Measurements from ENCODE around the gene PRR3. TPM values are rescaled to one million over a fixed set of nuclear protein-coding genes. Genes with fewer than 3 reads are reported as not detected.
"Not testable (repeated sequence)": the region's sequence is repeated elsewhere in the genome, so short reads cannot be mapped to it uniquely, and the experiment has no call there.

The PRR3 gene
- total RNA-seq, 1 donor, result 6.0 TPM

DNA sequence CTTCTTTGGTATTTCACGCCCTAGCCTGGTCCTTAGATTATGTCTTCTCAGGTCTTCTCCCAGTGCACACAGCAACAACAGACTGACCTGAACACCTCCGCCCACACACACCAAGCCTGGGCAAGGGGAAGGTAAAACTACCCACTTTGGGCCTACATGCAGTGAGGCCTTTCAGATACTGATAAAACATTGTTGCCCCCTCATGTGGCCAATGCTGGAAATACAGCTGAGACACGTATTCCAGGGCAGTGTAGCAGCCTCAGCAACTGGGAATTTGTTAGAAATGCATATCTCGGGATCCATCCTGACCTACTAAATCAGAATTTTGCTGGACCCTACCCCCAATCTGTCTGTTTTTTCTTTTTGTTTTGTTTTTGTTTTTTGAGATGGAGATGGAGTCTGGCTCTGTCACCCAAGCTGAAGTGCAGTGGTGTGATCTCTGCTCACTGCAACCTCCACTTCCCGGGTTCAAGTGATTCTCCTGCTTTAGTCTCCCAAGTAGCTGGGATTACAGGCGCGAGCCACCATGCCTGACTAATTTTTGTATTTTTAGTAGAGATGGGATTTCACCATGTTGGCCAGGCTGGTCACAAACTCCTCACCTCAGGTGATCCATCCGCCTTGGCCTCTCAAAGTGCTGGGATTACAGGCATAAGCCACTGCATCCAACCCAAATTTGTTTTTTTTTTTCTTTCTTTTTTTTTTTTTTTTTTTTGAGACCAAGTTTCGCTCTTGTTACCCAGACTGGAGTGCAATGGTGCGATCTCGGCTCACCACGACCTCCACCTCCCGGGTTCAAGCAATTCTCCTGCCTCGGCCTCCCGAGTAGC, 40.4 kb downstream of the PRR3 start:
- TF ChIP-seq, protein P1, sequence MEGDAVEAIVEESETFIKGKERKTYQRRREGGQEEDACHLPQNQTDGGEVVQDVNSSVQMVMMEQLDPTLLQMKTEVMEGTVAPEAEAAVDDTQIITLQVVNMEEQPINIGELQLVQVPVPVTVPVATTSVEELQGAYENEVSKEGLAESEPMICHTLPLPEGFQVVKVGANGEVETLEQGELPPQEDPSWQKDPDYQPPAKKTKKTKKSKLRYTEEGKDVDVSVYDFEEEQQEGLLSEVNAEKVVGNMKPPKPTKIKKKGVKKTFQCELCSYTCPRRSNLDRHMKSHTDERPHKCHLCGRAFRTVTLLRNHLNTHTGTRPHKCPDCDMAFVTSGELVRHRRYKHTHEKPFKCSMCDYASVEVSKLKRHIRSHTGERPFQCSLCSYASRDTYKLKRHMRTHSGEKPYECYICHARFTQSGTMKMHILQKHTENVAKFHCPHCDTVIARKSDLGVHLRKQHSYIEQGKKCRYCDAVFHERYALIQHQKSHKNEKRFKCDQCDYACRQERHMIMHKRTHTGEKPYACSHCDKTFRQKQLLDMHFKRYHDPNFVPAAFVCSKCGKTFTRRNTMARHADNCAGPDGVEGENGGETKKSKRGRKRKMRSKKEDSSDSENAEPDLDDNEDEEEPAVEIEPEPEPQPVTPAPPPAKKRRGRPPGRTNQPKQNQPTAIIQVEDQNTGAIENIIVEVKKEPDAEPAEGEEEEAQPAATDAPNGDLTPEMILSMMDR (IDR thresholded peaks at IDR 0.05; ENCODE audit: insufficient read depth, low read depth, low read length), result peak; percentile 85
- peak; percentile 79 for DNase-seq (ENCODE audit: low read depth)
- H3K4me3 ChIP-seq (ENCODE audit: low read depth, low read length), result not testable (repeated sequence)

DNA sequence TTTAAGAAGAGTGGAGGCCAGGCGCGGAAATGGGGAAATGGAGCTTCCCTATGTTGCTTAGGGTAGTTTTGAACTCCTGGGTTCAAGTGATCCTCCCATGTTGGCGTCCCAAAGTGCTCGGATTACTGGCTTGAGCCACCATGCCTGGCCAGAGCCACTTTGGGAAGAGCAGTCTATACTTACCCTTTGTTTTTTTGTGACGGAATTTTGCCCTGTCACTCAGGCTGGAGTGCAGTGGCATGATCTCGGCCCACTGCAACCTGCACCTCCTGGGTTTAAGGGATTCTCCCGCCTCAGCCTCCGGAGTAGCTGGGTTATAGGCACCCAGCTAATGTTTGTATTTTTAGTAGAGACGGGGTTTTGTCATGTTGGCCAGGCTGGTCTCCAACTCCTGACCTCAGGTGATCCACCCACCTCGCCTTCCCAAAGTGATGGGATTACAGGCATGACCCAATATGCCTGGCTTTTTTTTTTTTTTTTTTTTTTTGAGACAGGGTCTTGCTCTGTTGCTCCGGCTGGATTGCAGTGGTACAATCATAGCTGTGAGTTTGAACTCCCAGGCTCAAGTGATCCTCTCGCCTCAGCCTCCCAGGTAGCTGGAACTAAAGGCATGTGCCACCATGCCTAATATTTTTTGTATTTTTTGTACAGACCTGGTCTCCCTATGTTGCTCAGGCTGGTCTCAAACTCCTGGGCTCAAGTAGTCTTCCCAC, 42.0 kb downstream of the PRR3 start:
- TF ChIP-seq, protein P1 (IDR thresholded peaks at IDR 0.05; ENCODE audit: insufficient read depth, low read depth, low read length), result no peak
- DNase-seq (ENCODE audit: low read depth), result no peak
- no peak overlapping the region for H3K4me3 ChIP-seq (ENCODE audit: low read depth, low read length)

DNA sequence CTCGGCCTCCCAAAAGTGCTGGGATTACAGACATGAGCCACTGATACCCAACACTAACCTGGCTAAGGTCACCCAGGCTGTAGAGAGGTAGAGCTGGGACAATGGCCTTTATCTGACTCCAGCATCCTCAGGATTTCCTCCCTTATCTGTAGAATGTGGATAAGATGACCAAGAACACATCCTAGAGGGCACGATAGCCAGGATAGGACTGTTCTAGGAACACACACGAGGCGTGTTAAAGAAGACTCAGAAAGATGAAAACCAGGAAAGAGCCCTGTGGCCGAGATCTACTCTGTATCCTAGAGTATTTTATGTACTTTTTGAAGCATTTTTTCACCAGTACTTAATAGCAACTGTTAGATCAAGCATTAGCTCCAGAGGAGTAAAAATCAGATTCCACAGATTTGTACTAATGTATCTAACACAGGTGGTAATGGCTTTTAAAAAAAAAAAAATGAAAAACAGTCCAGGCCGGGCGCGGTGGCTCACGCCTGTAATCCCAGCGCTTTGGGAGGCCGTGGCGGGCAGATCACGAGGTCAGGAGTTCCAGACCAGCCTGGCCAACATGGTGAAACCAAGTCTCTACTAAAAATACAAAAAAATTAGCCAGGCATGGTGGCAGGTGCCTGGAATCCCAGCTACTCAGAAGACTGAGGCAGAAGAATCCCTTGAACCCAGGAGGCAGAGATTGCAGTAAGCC, 42.7 kb downstream of the PRR3 start:
- no peak overlapping the region for H3K4me3 ChIP-seq (ENCODE audit: low read depth, low read length)
- DNase-seq (ENCODE audit: low read depth), result no peak
- TF ChIP-seq, protein P1 (IDR thresholded peaks at IDR 0.05; ENCODE audit: insufficient read depth, low read depth, low read length), result no peak

DNA sequence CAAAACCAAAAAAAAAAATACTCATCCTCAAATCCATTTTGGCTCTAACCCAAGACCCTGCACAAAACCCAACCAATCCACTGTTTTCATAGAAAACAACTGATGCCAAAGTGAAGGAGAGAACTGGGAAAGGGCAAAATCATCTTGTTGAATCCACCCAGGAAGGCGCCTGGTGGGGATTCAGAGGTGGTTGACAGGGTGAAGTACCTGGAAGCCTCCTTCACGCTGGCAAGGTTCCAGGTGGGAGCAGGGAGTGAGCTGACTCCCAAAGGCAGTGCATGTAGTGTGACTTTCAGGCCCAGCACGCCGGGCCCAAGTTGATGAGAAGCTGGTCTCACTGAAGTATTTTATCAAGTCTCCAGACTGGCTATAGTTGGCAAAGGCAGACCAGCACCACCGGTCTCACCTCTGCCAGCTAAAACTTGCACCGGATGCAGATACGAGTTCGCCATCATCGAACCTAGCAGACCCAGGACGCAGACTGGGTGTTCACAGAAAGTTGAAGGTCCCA, 43.4 kb downstream of the PRR3 start:
- TF ChIP-seq, protein P1 (IDR thresholded peaks at IDR 0.05; ENCODE audit: insufficient read depth, low read depth, low read length), result no peak
- H3K4me3 ChIP-seq (ENCODE audit: low read depth, low read length), result no peak overlapping the region
- no peak for DNase-seq (ENCODE audit: low read depth)

DNA sequence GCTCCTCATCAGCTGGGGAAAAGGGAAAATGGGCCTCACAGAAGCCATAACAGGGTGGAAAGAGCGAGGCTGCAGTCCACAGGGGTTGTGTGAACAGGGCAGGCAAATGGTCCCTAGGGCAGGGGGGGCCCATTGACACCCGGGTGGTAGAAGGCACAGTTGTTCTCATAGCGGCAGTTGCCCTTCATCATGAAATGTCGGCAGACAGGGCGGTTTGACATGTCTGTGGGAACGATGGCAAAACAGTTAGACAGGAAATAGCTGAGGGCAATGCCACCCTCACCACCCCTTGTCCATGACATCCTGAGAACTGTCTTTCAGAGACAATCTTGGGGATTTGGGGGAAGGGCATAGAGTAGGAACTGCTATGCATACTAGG, 44.3 kb downstream of the PRR3 start:
- no peak overlapping the region for H3K4me3 ChIP-seq (ENCODE audit: low read depth, low read length)
- TF ChIP-seq, protein P1 (IDR thresholded peaks at IDR 0.05; ENCODE audit: insufficient read depth, low read depth, low read length), result no peak
- DNase-seq (ENCODE audit: low read depth), result no peak

DNA sequence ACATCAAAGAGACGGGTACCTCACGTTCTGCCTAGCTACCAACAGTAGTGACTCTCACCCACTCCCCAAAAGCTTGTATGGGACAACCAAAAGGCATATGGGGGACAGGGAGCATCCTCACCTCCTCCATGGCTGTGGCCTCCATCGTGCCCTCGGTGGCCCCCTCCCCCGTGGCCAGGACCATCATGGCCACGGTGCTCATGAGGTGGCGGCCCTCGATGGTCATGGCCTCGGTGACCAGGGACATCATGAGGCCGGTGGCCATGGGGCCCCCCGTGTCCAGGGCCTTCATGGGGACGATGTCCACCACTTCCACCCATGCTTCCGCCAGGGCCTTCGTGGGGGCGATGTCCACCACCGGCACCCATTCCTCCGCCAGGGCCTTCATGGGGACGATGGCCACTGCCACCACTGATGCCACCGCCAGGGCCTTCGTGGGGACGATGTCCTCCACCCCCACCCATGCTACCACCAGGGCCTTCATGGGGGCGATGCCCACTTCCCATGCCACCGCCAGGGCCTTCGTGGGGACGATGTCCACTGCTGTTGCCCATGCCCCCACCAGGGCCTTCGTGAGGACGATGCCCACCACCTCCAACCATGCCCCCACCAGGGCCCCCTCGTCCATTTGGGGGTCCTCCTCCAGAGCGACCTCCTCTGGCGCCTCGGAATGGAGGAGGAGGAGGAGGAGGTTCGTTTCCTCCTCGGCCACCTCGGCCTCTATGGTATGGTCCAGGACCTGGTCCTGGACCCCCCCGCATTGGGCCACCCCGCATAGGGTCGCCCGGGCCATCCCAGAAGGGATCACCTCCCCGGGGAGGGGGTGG, 44.9 kb downstream of the PRR3 start:
- H3K4me3 ChIP-seq (ENCODE audit: low read depth, low read length), result no peak overlapping the region
- no peak for DNase-seq (ENCODE audit: low read depth)
- TF ChIP-seq, protein P1 (IDR thresholded peaks at IDR 0.05; ENCODE audit: insufficient read depth, low read depth, low read length), result no peak

Data from fibroblast of villous mesenchyme (primary cell).